ENCODE data around the gene OXA1L. TPM values are rescaled to one million over a fixed set of nuclear protein-coding genes. Genes with fewer than 3 reads are reported as not detected.
"Not testable (repeated sequence)": the region's sequence is repeated elsewhere in the genome, so short reads cannot be mapped to it uniquely, and the experiment has no call there.

The OXA1L gene
- total RNA-seq, 1 experiment from 2014 or later = 146 TPM

GRCh38 chr14:22726012-22726411 lies 40.5 kb upstream of the OXA1L start:
- Histone ChIP-seq H3K4me3 (ENCODE audit: low read length) (no peak overlapping the region), H4K20me1 (ENCODE audit: low read length) (no peaks in the 10 kb centered on the region), H3K9ac (ENCODE audit: low read length) (no peak overlapping the region), H3K27me3 (ENCODE audit: low read length) (0 out of 2 replicates have a peak, but pooled peaks cover 3% of the 10 kb centered on the region), H3K4me2 (ENCODE audit: low read length) (no peak overlapping the region), H3K79me2 (ENCODE audit: low read length) (no peaks in the 10 kb centered on the region), H3K9me3 (ENCODE audit: low read length) (no peaks in the 10 kb centered on the region), H3F3A (ENCODE audit: low read length, unreplicated experiment) (no peaks in the 10 kb centered on the region), H3K27ac (ENCODE audit: low read length) (no peak overlapping the region), H2AFZ (ENCODE audit: low read length) (no peak overlapping the region), H3K4me1 (ENCODE audit: insufficient read depth, low read length) (no peaks in the 10 kb centered on the region), H3K36me3 (ENCODE audit: low read depth, low read length) (no peaks in the 10 kb centered on the region), H3K9me2 (replicated peaks; ENCODE audit: low read length) (no peaks in the 10 kb centered on the region)
- intact Hi-C loops (cut with micrococcal nuclease) = no loop called here
- no TSS peak for BruUV-seq (replicated peaks)
- TF ChIP-seq EZH2 (IDR thresholded peaks at IDR 0.05; ENCODE audit: low read length, unreplicated experiment) = no peak
- TF ChIP-seq EZH2phosphoT487 (IDR thresholded peaks at IDR 0.05; ENCODE audit: borderline replicate concordance, low read length) = no peak
- no peak for TF ChIP-seq CTCF (conservative IDR thresholded peaks at IDR 0.05; ENCODE audit: low read depth, low read length)
- DNase-seq (no peak), ATAC-seq (no peak)
- POLR2A ChIA-PET (ENCODE audit: unreplicated experiment) = no interaction called here
- CTCF ChIA-PET = no interaction called here

- H3F3A ChIP-seq (ENCODE audit: low read length, unreplicated experiment); H3K27me3 ChIP-seq (ENCODE audit: low read length); DNase-seq; H3K4me2 ChIP-seq (ENCODE audit: low read length); intact Hi-C loops (cut with micrococcal nuclease); CTCF ChIA-PET; H3K79me2 ChIP-seq (ENCODE audit: low read length); H3K9me2 ChIP-seq (replicated peaks; ENCODE audit: low read length); H3K4me1 ChIP-seq (ENCODE audit: insufficient read depth, low read length); H3K36me3 ChIP-seq (ENCODE audit: low read depth, low read length); H3K27ac ChIP-seq (ENCODE audit: low read length); BruUV-seq (replicated peaks); H3K9me3 ChIP-seq (ENCODE audit: low read length); H2AFZ ChIP-seq (ENCODE audit: low read length); POLR2A ChIA-PET (ENCODE audit: unreplicated experiment); H4K20me1 ChIP-seq (ENCODE audit: low read length); H3K9ac ChIP-seq (ENCODE audit: low read length); H3K4me3 ChIP-seq (ENCODE audit: low read length); ATAC-seq: not testable (repeated sequence)
These were observed 34.4 kb upstream of the OXA1L start for GRCh38 chr14:22732062-22732461.

- Histone ChIP-seq H3K4me2 (ENCODE audit: low read length) (no peak overlapping the region), H2AFZ (ENCODE audit: low read length) (no peak overlapping the region), H3K4me1 (ENCODE audit: insufficient read depth, low read length) (no peaks in the 10 kb centered on the region), H3K9me2 (replicated peaks; ENCODE audit: low read length) (no peaks in the 10 kb centered on the region), H3K36me3 (ENCODE audit: low read depth, low read length) (no peaks in the 10 kb centered on the region), H3F3A (ENCODE audit: low read length, unreplicated experiment) (no peaks in the 10 kb centered on the region), H3K79me2 (ENCODE audit: low read length) (no peaks in the 10 kb centered on the region), H3K4me3 (ENCODE audit: low read length) (no peak overlapping the region), H3K27ac (ENCODE audit: low read length) (no peak overlapping the region), H3K9ac (ENCODE audit: low read length) (no peak overlapping the region), H3K27me3 (ENCODE audit: low read length) (no peaks in the 10 kb centered on the region), H4K20me1 (ENCODE audit: low read length) (no peaks in the 10 kb centered on the region), H3K9me3 (ENCODE audit: low read length) (no peaks in the 10 kb centered on the region)
- no TSS peak for BruUV-seq (replicated peaks)
- ATAC-seq = no peak
- TF ChIP-seq EZH2 (IDR thresholded peaks at IDR 0.05; ENCODE audit: low read length, unreplicated experiment) (no peak), EZH2phosphoT487 (IDR thresholded peaks at IDR 0.05; ENCODE audit: borderline replicate concordance, low read length) (no peak)
- CTCF ChIA-PET = no interaction called here
- no peak for DNase-seq
- intact Hi-C loops (cut with micrococcal nuclease) = no loop called here
- POLR2A ChIA-PET (ENCODE audit: unreplicated experiment) = no interaction called here
These were observed 32.7 kb upstream of the OXA1L start for GRCh38 chr14:22733829-22734228.

GRCh38 chr14:22735096-22735495 lies 31.4 kb upstream of the OXA1L start:
- Histone ChIP-seq H3K4me2 (ENCODE audit: low read length) (no peak overlapping the region), H3K36me3 (ENCODE audit: low read depth, low read length) (no peaks in the 10 kb centered on the region), H2AFZ (ENCODE audit: low read length) (no peak overlapping the region), H3K27ac (ENCODE audit: low read length) (no peak overlapping the region), H3K9me3 (ENCODE audit: low read length) (no peaks in the 10 kb centered on the region), H3K4me3 (ENCODE audit: low read length) (no peak overlapping the region), H3K27me3 (ENCODE audit: low read length) (no peaks in the 10 kb centered on the region), H3F3A (ENCODE audit: low read length, unreplicated experiment) (no peaks in the 10 kb centered on the region), H3K79me2 (ENCODE audit: low read length) (no peaks in the 10 kb centered on the region), H3K4me1 (ENCODE audit: insufficient read depth, low read length) (no peaks in the 10 kb centered on the region), H3K9ac (ENCODE audit: low read length) (no peak overlapping the region), H4K20me1 (ENCODE audit: low read length) (no peaks in the 10 kb centered on the region), H3K9me2 (replicated peaks; ENCODE audit: low read length) (no peaks in the 10 kb centered on the region)
- ATAC-seq (no peak), DNase-seq (no peak)
- no TSS peak for BruUV-seq (replicated peaks)
- TF ChIP-seq EZH2 (IDR thresholded peaks at IDR 0.05; ENCODE audit: low read length, unreplicated experiment) = no peak
- no peak for TF ChIP-seq CTCF (conservative IDR thresholded peaks at IDR 0.05; ENCODE audit: low read depth, low read length)
- POLR2A ChIA-PET (ENCODE audit: unreplicated experiment) = no interaction called here
- intact Hi-C loops (cut with micrococcal nuclease) = no loop called here
- CTCF ChIA-PET = no interaction called here

GRCh38 chr14:22736384-22736783 lies 30.1 kb upstream of the OXA1L start:
- H2AFZ ChIP-seq (ENCODE audit: low read length); H3K79me2 ChIP-seq (ENCODE audit: low read length); H3K4me1 ChIP-seq (ENCODE audit: insufficient read depth, low read length); H3K27ac ChIP-seq (ENCODE audit: low read length); H3K36me3 ChIP-seq (ENCODE audit: low read depth, low read length); CTCF ChIA-PET; BruUV-seq (replicated peaks); H3K27me3 ChIP-seq (ENCODE audit: low read length); ATAC-seq; H3K4me3 ChIP-seq (ENCODE audit: low read length); intact Hi-C loops (cut with micrococcal nuclease); POLR2A ChIA-PET (ENCODE audit: unreplicated experiment); H4K20me1 ChIP-seq (ENCODE audit: low read length); H3K4me2 ChIP-seq (ENCODE audit: low read length); H3K9me2 ChIP-seq (replicated peaks; ENCODE audit: low read length); DNase-seq; H3K9me3 ChIP-seq (ENCODE audit: low read length); H3K9ac ChIP-seq (ENCODE audit: low read length); H3F3A ChIP-seq (ENCODE audit: low read length, unreplicated experiment): not testable (repeated sequence)

Measured in PC-3 (cell line).